Heart right ventricle (tissue), 16 donors: ENCODE results near the gene UNKL. TPM values are rescaled to one million over a fixed set of nuclear protein-coding genes. Genes with fewer than 3 reads are reported as not detected.

ENCODE experiments used
- ATAC-seq, 8 donors: fragments of 200-7000 bp; cut with Tn5 transposase; one replicate each; pipeline ENCODE4 v1.9.1; 2020; ENCODE audit warnings: mild to moderate bottlenecking in 8 of 8, moderate library complexity in 8 of 8, moderate number of reproducible peaks in 1 of 8
- DNase-seq, 2 donors: peaks; one replicate each; pipeline ENCODE4 v3.0.0-alpha.2; 2020
- H3K27ac ChIP-seq, 10 donors: fragments of 200-600 bp; sonication (generic) in 2 of 10; one replicate each; pipeline versions ENCODE4 v1.5.0 to v1.8.0; 2020 to 2022; ENCODE audit warnings: mild to moderate bottlenecking in 3 of 10
- H3K27me3 ChIP-seq, 7 donors: fragments of 200-600 bp; one replicate each; pipeline ENCODE4 v1.8.0; 2021 to 2022; ENCODE audit warnings: mild to moderate bottlenecking in 2 of 7
- H3K36me3 ChIP-seq, 9 donors: fragments of 200-600 bp; sonication (generic) in 1 of 9; one replicate each; pipeline versions ENCODE4 v1.5.0 to v1.8.0; 2020 to 2022; ENCODE audit warnings: mild to moderate bottlenecking in 2 of 9
- H3K4me1 ChIP-seq, 9 donors: fragments of 200-600 bp; sonication (generic) in 1 of 9; one replicate each; pipeline versions ENCODE4 v1.5.0 to v1.8.0; 2020 to 2022; ENCODE audit warnings: mild to moderate bottlenecking in 4 of 9
- H3K4me3 ChIP-seq, 10 donors: fragments of 200-600 bp; sonication (generic) in 2 of 10; one replicate each; pipeline versions ENCODE4 v1.5.0 to v1.8.0; 2020 to 2022; ENCODE audit warnings: mild to moderate bottlenecking in 7 of 10, moderate library complexity in 2 of 10
- H3K9me3 ChIP-seq, 11 donors: fragments of 200-600 bp in 10 of 11; sonication (generic) in 2 of 11; one replicate each; pipeline versions ENCODE4 v1.5.0 to v1.8.0; 2013 to 2022; ENCODE audit warnings: mild to moderate bottlenecking in 2 of 11, control low read depth in 1 of 11, moderate library complexity in 1 of 11
- WGBS, 2 donors: extraction: QIAGEN DNeasy Blood & Tissue Kit; methylation state at CpG; one replicate each; pipeline ENCODE4 v1.1.7; 2013; ENCODE audit warnings: inconsistent platforms in 1 of 2; 5-methylcytosine and 5-hydroxymethylcytosine counted together
- intact Hi-C, 10 donors: fragments of 100-400 bp; cut with DNase I; formaldehyde crosslinking; loops; one replicate each; pipeline versions ENCODE4 v1.11.1 to v1.14.2; 2022
- polyA plus RNA-seq, 2 donors: library from polyadenylated mRNA; stranded (reverse); fragments of 200-250 nt; gene quantifications; one replicate each; pipeline ENCODE4 v1.2.3, GENCODE V29; 2013
- total RNA-seq, 10 donors: library from RNA; stranded (reverse); fragmentation: NEBNext Ultra II Directional in 3 of 10; extraction: Animal tissue kit (Norgen Biotek cat#: 25700) in 3 of 10; gene quantifications; one replicate each; pipeline versions ENCODE4 v1.2.1 to v1.2.4, GENCODE V29; 2021 to 2023
- TF ChIP-seq, protein P1 (sequence below), 9 donors: fragments of 200-600 bp; sonication (generic) in 2 of 9; IDR thresholded peaks; one replicate each; pipeline versions ENCODE4 v1.5.0 to v1.8.0; 2021 to 2022; ENCODE audit warnings: antibody characterized with exemption in 9 of 9, mild to moderate bottlenecking in 5 of 9, moderate library complexity in 1 of 9
- donor health status: Arrhythmogenic right ventricular cardiomyopathy.
- donor health status: ischemic (EF 13 %, LVEDD 7.1; RV severe dilation, severe dysfunction).
- donor health status: healthy with polysubstance abuse.
- donor health status: DM: no; HTN: yes; CAD: no.
- donor health status: DM: no; HTN: no; CAD: no.
- donor health status: ischemic (EF 25% LVEDD 6.9; RV normal size, moderate dysfunction).
- donor health status: ischemic (EF 25% LVEDD 5.7; RV mildly dilated, moderate dysfunction).
- donor health status: healthy.
- donor health status: DM: yes; HTN: yes; CAD: no.
- donor health status: Ischemic cardiomyopathy.
- donor health status: ischemic (EF 35%, LVEDD 5.7; RV mildly dilated, moderate dysfunction).
- donor health status: nonischemic (EF 11% LVEDD 7.7; RV severe dilation, severe dysfunction).
- donor health status: DM: yes; HTN: yes; CAD: no.
- donor health status: PGD.
- donor health status: ischemic (EF 29% LVEDD 5.4; RV normal size, mild dysfunction).
- donor health status: nonischemic (EF 23%, LVEDD 6.1; RV moderate dilation, normal function).

UNKL gene
- total and polyA plus RNA-seq, 12 donors: 3.3 to 20.4 (median 11.4) TPM

DNA sequence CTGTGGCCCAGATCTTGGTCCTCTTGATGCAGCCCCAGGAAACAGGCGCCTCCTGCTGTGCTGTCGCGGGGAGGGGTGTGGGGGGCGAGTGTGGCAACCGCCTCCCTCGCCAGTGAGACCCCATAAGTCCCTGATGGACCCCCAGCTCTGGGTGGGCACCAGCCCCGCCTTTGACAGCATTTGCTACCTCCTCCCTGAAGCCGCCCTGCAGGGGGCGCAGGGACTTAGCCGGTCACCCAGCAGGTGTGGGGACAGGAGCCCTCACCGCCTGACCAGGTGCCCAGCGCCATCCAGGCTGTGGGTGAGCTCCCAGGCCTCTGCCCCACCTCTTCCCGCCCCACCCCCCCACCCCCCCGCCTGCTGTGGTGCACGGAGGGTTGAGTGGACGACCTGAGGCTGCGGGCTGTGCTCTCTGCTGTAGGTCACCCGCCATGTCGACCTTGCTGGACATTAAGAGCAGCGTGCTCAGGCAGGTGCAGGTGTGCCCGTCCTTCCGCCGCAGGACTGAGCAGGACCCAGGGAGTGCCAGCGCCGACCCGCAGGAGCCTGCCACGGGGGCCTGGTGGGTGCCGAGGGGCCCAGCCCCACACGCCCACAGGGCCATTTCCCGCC is 76.3 kb downstream of the UNKL start:
- ATAC-seq: no peak
- Histone ChIP-seq H3K27me3 (peaks cover 14 to 34% (median 19%) of the 10 kb centered on the region in 7 donors), H3K9me3 (no peaks in the 10 kb centered on the region), H3K36me3 (no peaks in the 10 kb centered on the region), H3K27ac (no peak overlapping the region), H3K4me1 (peaks cover 5 to 21% (median 16%) of the 10 kb centered on the region in 9 donors), H3K4me3 (no peak overlapping the region)
- DNase-seq: no peak
- 60 to 66% methylated on average over 27 to 30 of the region's 30 CpGs for WGBS, 2 donors
- TF ChIP-seq, protein P1, sequence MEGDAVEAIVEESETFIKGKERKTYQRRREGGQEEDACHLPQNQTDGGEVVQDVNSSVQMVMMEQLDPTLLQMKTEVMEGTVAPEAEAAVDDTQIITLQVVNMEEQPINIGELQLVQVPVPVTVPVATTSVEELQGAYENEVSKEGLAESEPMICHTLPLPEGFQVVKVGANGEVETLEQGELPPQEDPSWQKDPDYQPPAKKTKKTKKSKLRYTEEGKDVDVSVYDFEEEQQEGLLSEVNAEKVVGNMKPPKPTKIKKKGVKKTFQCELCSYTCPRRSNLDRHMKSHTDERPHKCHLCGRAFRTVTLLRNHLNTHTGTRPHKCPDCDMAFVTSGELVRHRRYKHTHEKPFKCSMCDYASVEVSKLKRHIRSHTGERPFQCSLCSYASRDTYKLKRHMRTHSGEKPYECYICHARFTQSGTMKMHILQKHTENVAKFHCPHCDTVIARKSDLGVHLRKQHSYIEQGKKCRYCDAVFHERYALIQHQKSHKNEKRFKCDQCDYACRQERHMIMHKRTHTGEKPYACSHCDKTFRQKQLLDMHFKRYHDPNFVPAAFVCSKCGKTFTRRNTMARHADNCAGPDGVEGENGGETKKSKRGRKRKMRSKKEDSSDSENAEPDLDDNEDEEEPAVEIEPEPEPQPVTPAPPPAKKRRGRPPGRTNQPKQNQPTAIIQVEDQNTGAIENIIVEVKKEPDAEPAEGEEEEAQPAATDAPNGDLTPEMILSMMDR (IDR thresholded peaks at IDR 0.05): peak in 7 of 9 donors; percentile 14 to 39 (median 24)
- intact Hi-C loops: no loop called here

DNA sequence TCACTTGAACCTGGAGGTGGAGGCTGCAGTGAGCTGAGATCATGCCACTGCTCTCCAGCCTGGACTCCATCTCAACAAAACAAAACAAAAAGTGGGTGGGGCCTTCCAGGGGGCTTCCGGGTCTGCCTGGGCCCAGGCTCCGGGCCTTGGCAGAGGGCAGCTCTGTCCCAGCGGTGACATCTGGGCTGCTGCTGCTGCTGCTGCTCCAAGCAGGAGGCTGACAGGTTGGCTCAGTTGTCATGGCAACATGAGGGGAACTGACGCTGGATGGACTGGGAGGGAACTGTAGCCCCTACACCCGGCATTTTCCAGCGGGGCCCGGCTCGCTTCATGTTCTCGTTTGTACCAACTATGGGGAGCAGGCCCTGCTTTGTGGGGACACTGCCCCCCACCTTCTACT is 77.0 kb downstream of the UNKL start:
- 54 to 61% methylated on average over 9 of the region's 9 CpGs for WGBS, 2 donors
- no peak overlapping the region for H3K4me3 ChIP-seq
- intact Hi-C loops: no loop called here
- H3K27me3 ChIP-seq: peaks cover 16 to 41% (median 24%) of the 10 kb centered on the region in 7 donors
- no peaks in the 10 kb centered on the region for H3K9me3 ChIP-seq
- TF ChIP-seq, protein P1 (IDR thresholded peaks at IDR 0.05): no peak
- ATAC-seq (no peak), DNase-seq (no peak)
- H3K27ac ChIP-seq: no peak overlapping the region
- H3K4me1 ChIP-seq: peaks cover 6 to 25% (median 19%) of the 10 kb centered on the region in 9 donors
- no peaks in the 10 kb centered on the region for H3K36me3 ChIP-seq

GRCh38 chr16:1336619-1337018 is 77.9 kb downstream of the UNKL start:
- TF ChIP-seq, protein P1 (IDR thresholded peaks at IDR 0.05): no peak
- Histone ChIP-seq H3K4me3 (no peak overlapping the region), H3K27ac (no peak overlapping the region), H3K4me1 (peaks cover 11 to 31% (median 25%) of the 10 kb centered on the region in 9 donors), H3K27me3 (peaks cover 16 to 50% (median 30%) of the 10 kb centered on the region in 7 donors), H3K9me3 (no peaks in the 10 kb centered on the region), H3K36me3 (no peaks in the 10 kb centered on the region)
- WGBS, 2 donors: 71 to 75% methylated on average over 15 of the region's 15 CpGs
- DNase-seq (no peak), ATAC-seq (no peak)
- intact Hi-C loops: no loop called here

DNA sequence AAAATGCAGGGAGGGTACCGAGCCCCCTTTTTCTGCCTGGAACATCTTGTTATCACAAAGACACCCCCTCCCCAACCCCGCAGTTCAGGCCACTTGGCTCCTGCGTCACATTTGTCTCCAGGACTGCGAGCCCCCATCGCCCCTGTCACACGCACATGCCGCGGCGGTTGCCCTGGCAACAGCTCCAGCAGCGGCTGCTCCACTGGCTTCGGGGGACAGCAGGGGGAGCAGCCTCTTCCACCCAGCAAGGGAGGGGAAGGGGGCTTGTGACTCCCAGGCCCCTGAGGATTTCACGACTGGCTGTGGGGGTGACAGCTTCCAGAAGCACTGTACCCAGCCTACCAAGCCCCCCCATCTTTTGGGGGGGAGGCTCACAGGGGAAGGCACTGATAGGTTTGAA is 78.5 kb downstream of the UNKL start:
- TF ChIP-seq, protein P1 (IDR thresholded peaks at IDR 0.05): no peak
- no peaks in the 10 kb centered on the region for H3K9me3 ChIP-seq
- no peak overlapping the region for H3K4me3 ChIP-seq
- H3K36me3 ChIP-seq: no peaks in the 10 kb centered on the region
- H3K4me1 ChIP-seq: peaks cover 11 to 37% (median 31%) of the 10 kb centered on the region in 9 donors
- H3K27me3 ChIP-seq: peaks cover 16 to 56% (median 35%) of the 10 kb centered on the region in 7 donors
- ATAC-seq: no peak
- DNase-seq: no peak
- intact Hi-C loops: no loop called here
- 17 to 35% methylated on average over 12 of the region's 12 CpGs for WGBS, 2 donors
- H3K27ac ChIP-seq: no peak overlapping the region
